ENCODE data around the gene VWCE. TPM values are rescaled to one million over a fixed set of nuclear protein-coding genes. Genes with fewer than 3 reads are reported as not detected.

The VWCE gene
- total RNA-seq, 3 donors from 2014 or later (not counting 1 experiment from before 2014, with no cell fraction given), result 0.61 to 0.95 (median 0.82) TPM

- H3K4me3 ChIP-seq (ENCODE audit: low read length), result no peak overlapping the region
- Mint-ChIP-seq H3K4me3 (no peak overlapping the region), H3K4me1 (no peaks in the 10 kb centered on the region), H3K36me3 (no peaks in the 10 kb centered on the region), H3K27me3 (ENCODE audit: low read depth in 2 of 2) (no peaks in the 10 kb centered on the region), H3K27ac (no peak overlapping the region), H3K9me3 (no peaks in the 10 kb centered on the region)
- no peaks in the 10 kb centered on the region for H3K4me1 ChIP-seq (ENCODE audit: control insufficient read depth, insufficient read depth, low read length)
- no peaks in the 10 kb centered on the region for H3K9me3 ChIP-seq (ENCODE audit: control insufficient read depth, insufficient read depth, low read length)
- 94% methylated on average over 15 of the region's 15 CpGs for WGBS (ENCODE audit: insufficient coverage)
- no peaks in the 10 kb centered on the region for H3K36me3 ChIP-seq (ENCODE audit: control insufficient read depth, insufficient read depth, low read length)
- intact Hi-C loops (cut with micrococcal nuclease), result no loop called here
- TF ChIP-seq CTCF (IDR thresholded peaks at IDR 0.05), result no peak
- H3K27ac ChIP-seq (ENCODE audit: low read length), result no peak overlapping the region
- no peaks in the 10 kb centered on the region for H3K27me3 ChIP-seq (ENCODE audit: control insufficient read depth, insufficient read depth, low read length)
- ATAC-seq (no peak), DNase-seq (no peak)
These were observed 26.4 kb downstream of the VWCE start for GRCh38 chr11:61268588-61269250.

GRCh38 chr11:61267437-61267841 lies 27.7 kb downstream of the VWCE start:
- H3K27ac ChIP-seq (ENCODE audit: low read length), result no peak overlapping the region
- Mint-ChIP-seq H3K9me3 (no peaks in the 10 kb centered on the region), H3K27me3 (ENCODE audit: low read depth in 2 of 2) (no peaks in the 10 kb centered on the region), H3K4me1 (no peaks in the 10 kb centered on the region), H3K27ac (no peak overlapping the region), H3K36me3 (no peaks in the 10 kb centered on the region), H3K4me3 (no peak overlapping the region)
- H3K4me3 ChIP-seq (ENCODE audit: low read length), result no peak overlapping the region
- H3K4me1 ChIP-seq (ENCODE audit: control insufficient read depth, insufficient read depth, low read length), result no peaks in the 10 kb centered on the region
- DNase-seq (no peak), ATAC-seq (no peak)
- 84% methylated on average over 6 of the region's 6 CpGs for WGBS (ENCODE audit: insufficient coverage)
- no peaks in the 10 kb centered on the region for H3K27me3 ChIP-seq (ENCODE audit: control insufficient read depth, insufficient read depth, low read length)
- intact Hi-C loops (cut with micrococcal nuclease), result no loop called here
- no peaks in the 10 kb centered on the region for H3K36me3 ChIP-seq (ENCODE audit: control insufficient read depth, insufficient read depth, low read length)
- no peaks in the 10 kb centered on the region for H3K9me3 ChIP-seq (ENCODE audit: control insufficient read depth, insufficient read depth, low read length)
- no peak for TF ChIP-seq CTCF (IDR thresholded peaks at IDR 0.05)

- no peak for TF ChIP-seq CTCF (IDR thresholded peaks at IDR 0.05)
- 91% methylated on average over 4 of the region's 4 CpGs for WGBS (ENCODE audit: insufficient coverage)
- Mint-ChIP-seq H3K36me3 (no peaks in the 10 kb centered on the region), H3K4me3 (no peak overlapping the region), H3K27me3 (ENCODE audit: low read depth in 2 of 2) (no peaks in the 10 kb centered on the region), H3K4me1 (no peaks in the 10 kb centered on the region), H3K9me3 (no peaks in the 10 kb centered on the region), H3K27ac (no peak overlapping the region)
- Histone ChIP-seq H3K27me3 (ENCODE audit: control insufficient read depth, insufficient read depth, low read length) (no peaks in the 10 kb centered on the region), H3K4me1 (ENCODE audit: control insufficient read depth, insufficient read depth, low read length) (no peaks in the 10 kb centered on the region), H3K36me3 (ENCODE audit: control insufficient read depth, insufficient read depth, low read length) (no peaks in the 10 kb centered on the region), H3K9me3 (ENCODE audit: control insufficient read depth, insufficient read depth, low read length) (no peaks in the 10 kb centered on the region), H3K27ac (ENCODE audit: low read length) (no peak overlapping the region), H3K4me3 (ENCODE audit: low read length) (no peak overlapping the region)
- ATAC-seq, result no peak
- intact Hi-C loops (cut with micrococcal nuclease), result no loop called here
- no peak for DNase-seq
These were observed 28.5 kb downstream of the VWCE start for GRCh38 chr11:61266602-61267001.

GRCh38 chr11:61265357-61265756 lies 29.8 kb downstream of the VWCE start:
- Mint-ChIP-seq H3K27me3 (ENCODE audit: low read depth in 2 of 2) (peaks cover 0 to 2% of the 10 kb centered on the region in 2 donors), H3K4me1 (no peaks in the 10 kb centered on the region), H3K36me3 (no peaks in the 10 kb centered on the region), H3K9me3 (no peaks in the 10 kb centered on the region), H3K4me3 (no peak overlapping the region), H3K27ac (no peak overlapping the region)
- no peaks in the 10 kb centered on the region for H3K4me1 ChIP-seq (ENCODE audit: control insufficient read depth, insufficient read depth, low read length)
- H3K36me3 ChIP-seq (ENCODE audit: control insufficient read depth, insufficient read depth, low read length), result no peaks in the 10 kb centered on the region
- WGBS (ENCODE audit: insufficient coverage), result 91% methylated on average over 14 of the region's 14 CpGs
- H3K27me3 ChIP-seq (ENCODE audit: control insufficient read depth, insufficient read depth, low read length), result no peaks in the 10 kb centered on the region
- ATAC-seq (no peak), DNase-seq (no peak)
- no peak overlapping the region for H3K27ac ChIP-seq (ENCODE audit: low read length)
- no peak overlapping the region for H3K4me3 ChIP-seq (ENCODE audit: low read length)
- H3K9me3 ChIP-seq (ENCODE audit: control insufficient read depth, insufficient read depth, low read length), result no peaks in the 10 kb centered on the region
- no peak for TF ChIP-seq CTCF (IDR thresholded peaks at IDR 0.05)
- intact Hi-C loops (cut with micrococcal nuclease), result no loop called here
